CD4-positive, alpha-beta T cell (primary cell): ENCODE measurements around the gene HMCN1. TPM values are rescaled to one million over a fixed set of nuclear protein-coding genes. Genes with fewer than 3 reads are reported as not detected.
"Not testable (repeated sequence)": the region's sequence is repeated elsewhere in the genome, so short reads cannot be mapped to it uniquely, and the experiment has no call there.

Experiments used
- ATAC-seq: fragments of 200-7000 bp; cut with Tn5 transposase; one replicate; pipeline ENCODE4 v1.10.0; 2022; ENCODE audit warnings: mild to moderate bottlenecking; ENCODE audit not compliant: poor library complexity
- CTCF ChIA-PET: fragments of 350-600 bp; sonication (Branson Sonifier 250); formaldehyde crosslinking; loops from one replicate; lab custom pipeline; 2021; ENCODE audit warnings: antibody characterized with exemption, inconsistent platforms; lab: Charles Lee
- POLR2A ChIA-PET: fragments of 350-600 bp; sonication (Branson Sonifier 250); formaldehyde crosslinking; loops from one replicate; lab custom pipeline; 2021; ENCODE audit warnings: antibody characterized with exemption, inconsistent platforms; lab: Charles Lee
- DNase-seq, 14 experiments: peaks; one replicate each; pipeline ENCODE4 v3.0.0-alpha.2; 2013 to 2020; ENCODE audit warnings: mixed read lengths in 2 of 14
- H3K27ac ChIP-seq, 2 donors: one replicate each; pipeline versions ENCODE4 v1.5.1 to v1.7.0; 2013; ENCODE audit warnings: low read length in 2 of 2, low read depth in 1 of 2, mild to moderate bottlenecking in 1 of 2
- H3K27me3 ChIP-seq, 2 experiments: 1 replicate in 1 of 2; 2 replicates in 1 of 2; pipeline versions ENCODE4 v1.6.1 to v1.7.0; 2013; ENCODE audit warnings: low read length in 2 of 2, control low read depth in 1 of 2, mild to moderate bottlenecking in 1 of 2, moderate library complexity in 1 of 2; ENCODE audit not compliant: insufficient read depth in 2 of 2, control insufficient read depth in 1 of 2
- H3K36me3 ChIP-seq: one replicate; pipeline ENCODE4 v1.6.1; 2013; ENCODE audit warnings: low read length, control low read depth; ENCODE audit not compliant: insufficient read depth
- H3K4me1 ChIP-seq: one replicate; pipeline ENCODE4 v1.6.1; 2013; ENCODE audit warnings: low read length, control low read depth; ENCODE audit not compliant: insufficient read depth
- H3K4me3 ChIP-seq: one replicate; pipeline ENCODE4 v1.5.1; 2013; ENCODE audit warnings: mild to moderate bottlenecking, low read length, moderate library complexity
- H3K9me3 ChIP-seq, 2 experiments: 1 replicate in 1 of 2; 2 replicates in 1 of 2; pipeline versions ENCODE4 v1.6.1 to v1.7.0; 2013; ENCODE audit warnings: low read length in 2 of 2, mild to moderate bottlenecking in 2 of 2, control low read depth in 1 of 2, moderate library complexity in 1 of 2; ENCODE audit not compliant: control insufficient read depth in 1 of 2, insufficient read depth in 1 of 2
- H3K27ac Mint-ChIP-seq: one replicate; pipeline ENCODE4 v1.8.0; 2020; ENCODE audit warnings: mixed read lengths
- H3K27me3 Mint-ChIP-seq: one replicate; pipeline ENCODE4 v1.8.0; 2021; ENCODE audit warnings: mixed read lengths
- H3K36me3 Mint-ChIP-seq: one replicate; pipeline ENCODE4 v1.8.0; 2021; ENCODE audit warnings: low read depth, mixed read lengths
- H3K4me1 Mint-ChIP-seq: one replicate; pipeline ENCODE4 v1.8.0; 2021; ENCODE audit warnings: low read depth, mixed read lengths
- H3K4me3 Mint-ChIP-seq: one replicate; pipeline ENCODE4 v1.8.0; 2020; ENCODE audit warnings: mild to moderate bottlenecking, mixed read lengths
- H3K9me3 Mint-ChIP-seq: one replicate; pipeline ENCODE4 v1.8.0; 2020; ENCODE audit warnings: mixed read lengths
- intact Hi-C, 2 experiments: fragments of 100-400 bp; cut with DNase I in 1 of 2; cut with micrococcal nuclease in 1 of 2; formaldehyde crosslinking; loops; one replicate each; pipeline versions ENCODE4 v1.15.1 to v1.9.0; 2023 to 2025; cut with DNase I, micrococcal nuclease
- total RNA-seq, 174 experiments: library from RNA in 2 of 174; stranded (reverse) in 2 of 174; gene quantifications; one replicate each; pipeline ENCODE4 v1.2.3 and lab custom pipeline; 2021 to 2026
- TF ChIP-seq, protein P1 (sequence below): fragments of 200-600 bp; IDR thresholded peaks from one replicate; pipeline ENCODE4 v1.8.0; 2022; ENCODE audit warnings: antibody characterized with exemption, mild to moderate bottlenecking

HMCN1 gene
- total RNA-seq, 2 experiments from 2014 or later = 0.14 TPM

DNA sequence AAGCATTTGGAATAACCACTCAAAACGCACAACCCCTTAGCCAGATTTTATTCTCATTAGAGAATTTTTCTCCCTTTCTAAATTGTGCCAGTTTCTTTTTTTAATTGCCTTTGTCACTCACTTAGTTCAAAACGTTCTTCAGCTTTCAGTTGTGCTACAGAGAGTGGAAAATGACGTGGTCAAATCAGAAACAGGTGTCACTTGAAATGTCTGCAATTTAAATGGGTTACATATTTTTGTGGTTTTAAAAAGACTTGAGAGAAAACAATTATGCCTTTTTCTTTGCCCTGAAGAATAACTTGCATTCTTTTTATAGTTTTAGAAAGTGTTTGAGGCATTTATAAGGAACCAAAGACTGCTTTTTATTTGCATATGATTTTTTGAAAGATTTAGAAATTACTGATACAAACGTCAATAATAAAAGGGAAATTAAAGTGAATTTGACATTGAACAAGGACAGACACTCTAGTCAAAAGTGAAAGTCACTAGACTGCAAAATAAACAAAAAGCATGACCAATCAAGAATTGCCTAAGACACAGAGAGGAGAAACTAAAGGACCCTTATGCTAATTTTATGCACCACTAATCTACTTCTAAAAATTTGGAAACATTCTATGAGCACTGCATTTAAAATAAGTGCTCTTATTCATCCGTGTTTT lies 449.9 kb downstream of the HMCN1 start:
- ChIA-PET CTCF (interaction anchor here (0.6 kb wide), 1 partner anchor 323 kb away, joined by 3 read pairs; no protein-coding TSS in a partner anchor), POLR2A (no interaction called here)
- H3K9me3 Mint-ChIP-seq = no peaks in the 10 kb centered on the region
- H3K36me3 Mint-ChIP-seq = no peaks in the 10 kb centered on the region
- Histone ChIP-seq H3K27me3 (no peaks in the 10 kb centered on the region), H3K9me3 (no peaks in the 10 kb centered on the region), H3K4me1 (no peaks in the 10 kb centered on the region), H3K4me3 (no peak overlapping the region), H3K36me3 (no peaks in the 10 kb centered on the region), H3K27ac (no peak overlapping the region)
- no peak for DNase-seq
- H3K4me1 Mint-ChIP-seq = peaks cover 5% of the 10 kb centered on the region
- TF ChIP-seq, protein P1, sequence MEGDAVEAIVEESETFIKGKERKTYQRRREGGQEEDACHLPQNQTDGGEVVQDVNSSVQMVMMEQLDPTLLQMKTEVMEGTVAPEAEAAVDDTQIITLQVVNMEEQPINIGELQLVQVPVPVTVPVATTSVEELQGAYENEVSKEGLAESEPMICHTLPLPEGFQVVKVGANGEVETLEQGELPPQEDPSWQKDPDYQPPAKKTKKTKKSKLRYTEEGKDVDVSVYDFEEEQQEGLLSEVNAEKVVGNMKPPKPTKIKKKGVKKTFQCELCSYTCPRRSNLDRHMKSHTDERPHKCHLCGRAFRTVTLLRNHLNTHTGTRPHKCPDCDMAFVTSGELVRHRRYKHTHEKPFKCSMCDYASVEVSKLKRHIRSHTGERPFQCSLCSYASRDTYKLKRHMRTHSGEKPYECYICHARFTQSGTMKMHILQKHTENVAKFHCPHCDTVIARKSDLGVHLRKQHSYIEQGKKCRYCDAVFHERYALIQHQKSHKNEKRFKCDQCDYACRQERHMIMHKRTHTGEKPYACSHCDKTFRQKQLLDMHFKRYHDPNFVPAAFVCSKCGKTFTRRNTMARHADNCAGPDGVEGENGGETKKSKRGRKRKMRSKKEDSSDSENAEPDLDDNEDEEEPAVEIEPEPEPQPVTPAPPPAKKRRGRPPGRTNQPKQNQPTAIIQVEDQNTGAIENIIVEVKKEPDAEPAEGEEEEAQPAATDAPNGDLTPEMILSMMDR = no peak
- intact Hi-C loops = no loop called here
- H3K27me3 Mint-ChIP-seq = peaks cover 34% of the 10 kb centered on the region
- no peak for ATAC-seq
- H3K27ac Mint-ChIP-seq = no peak overlapping the region
- no peak overlapping the region for H3K4me3 Mint-ChIP-seq

DNA sequence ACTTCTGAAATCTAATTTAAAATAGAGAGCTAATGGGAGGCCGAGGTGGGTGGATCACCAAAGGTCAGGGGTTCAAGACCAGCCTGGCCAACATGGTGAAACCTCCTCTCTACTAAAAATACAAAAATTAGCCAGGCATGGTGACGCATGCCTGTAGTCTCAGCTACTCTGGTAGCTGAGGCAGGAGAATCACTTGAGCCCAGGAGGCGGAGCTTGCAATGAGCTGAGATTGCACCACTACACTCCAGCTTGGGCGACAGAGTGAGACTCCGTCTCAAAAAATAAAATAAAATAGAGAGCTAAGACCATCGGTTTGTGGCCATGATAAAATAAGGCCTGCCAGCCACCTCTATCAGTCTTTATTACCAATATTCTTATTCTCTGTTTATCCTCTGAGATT lies 452.1 kb downstream of the HMCN1 start:
- H3K4me1 Mint-ChIP-seq, POLR2A ChIA-PET, H3K4me1 ChIP-seq, intact Hi-C loops, H3K27me3 ChIP-seq, H3K36me3 ChIP-seq, H3K4me3 Mint-ChIP-seq, CTCF ChIA-PET, H3K36me3 Mint-ChIP-seq, DNase-seq, ATAC-seq, H3K9me3 Mint-ChIP-seq, H3K27ac ChIP-seq, H3K9me3 ChIP-seq, H3K4me3 ChIP-seq, H3K27ac Mint-ChIP-seq: not testable (repeated sequence)
- peaks cover 28% of the 10 kb centered on the region for H3K27me3 Mint-ChIP-seq

DNA sequence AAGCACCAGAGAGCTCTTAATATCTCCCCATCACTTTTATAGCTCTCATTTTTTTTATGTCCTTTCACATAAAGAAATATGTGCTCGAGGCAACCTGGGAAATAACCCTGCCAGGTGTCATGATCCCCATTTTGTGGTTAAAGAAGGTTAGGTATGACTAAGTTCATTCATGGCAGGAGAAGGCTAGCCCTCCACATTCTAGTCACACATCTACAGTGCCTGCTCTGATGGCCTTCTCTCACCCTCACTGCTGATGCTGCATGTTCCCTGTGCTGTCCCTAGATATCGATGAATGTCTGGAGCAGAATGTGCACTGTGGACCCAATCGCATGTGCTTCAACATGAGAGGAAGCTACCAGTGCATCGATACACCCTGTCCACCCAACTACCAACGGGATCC lies 453.4 kb downstream of the HMCN1 start:
- Histone ChIP-seq H3K9me3 (no peaks in the 10 kb centered on the region), H3K36me3 (no peaks in the 10 kb centered on the region), H3K27ac (no peak overlapping the region), H3K4me3 (no peak overlapping the region), H3K27me3 (no peaks in the 10 kb centered on the region), H3K4me1 (no peaks in the 10 kb centered on the region)
- ChIA-PET POLR2A (no interaction called here), CTCF (no interaction called here)
- ATAC-seq = no peak
- DNase-seq = no peak
- Mint-ChIP-seq H3K27me3 (peaks cover 39% of the 10 kb centered on the region), H3K36me3 (no peaks in the 10 kb centered on the region), H3K4me3 (no peak overlapping the region), H3K9me3 (no peaks in the 10 kb centered on the region), H3K4me1 (peaks cover 5% of the 10 kb centered on the region), H3K27ac (no peak overlapping the region)
- TF ChIP-seq, protein P1 = no peak
- intact Hi-C loops = no loop called here

DNA sequence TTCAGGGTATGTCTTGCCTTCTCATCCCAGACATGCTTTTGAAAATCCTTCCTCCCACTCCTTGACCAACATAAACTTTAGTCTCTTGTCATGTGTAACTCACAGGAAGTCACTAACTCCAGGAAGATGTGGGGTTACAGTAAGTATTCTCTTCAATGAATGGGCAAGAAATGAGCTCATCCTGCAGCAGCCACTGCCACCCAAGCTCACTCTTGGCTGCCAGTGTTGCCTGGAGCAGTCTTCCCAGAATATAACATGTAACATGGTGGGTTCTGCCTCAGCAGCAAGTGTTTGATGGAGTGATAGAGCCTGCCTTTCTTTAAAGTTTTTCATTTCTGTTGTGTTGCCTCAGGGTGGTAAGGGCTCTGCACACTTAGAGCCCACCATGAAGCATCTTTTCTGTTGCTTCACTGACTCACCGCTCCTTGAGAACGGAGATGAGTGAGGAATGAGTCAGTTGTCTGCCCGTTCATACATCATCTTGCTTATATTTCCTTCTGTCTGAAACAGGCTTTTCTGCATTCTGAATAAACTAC lies 453.9 kb downstream of the HMCN1 start:
- H3K36me3 Mint-ChIP-seq = no peaks in the 10 kb centered on the region
- Histone ChIP-seq H3K27me3 (no peaks in the 10 kb centered on the region), H3K9me3 (no peaks in the 10 kb centered on the region), H3K4me3 (no peak overlapping the region), H3K4me1 (no peaks in the 10 kb centered on the region), H3K27ac (no peak overlapping the region), H3K36me3 (no peaks in the 10 kb centered on the region)
- ChIA-PET POLR2A (no interaction called here), CTCF (no interaction called here)
- no peak for DNase-seq
- peaks cover 5% of the 10 kb centered on the region for H3K4me1 Mint-ChIP-seq
- no peak overlapping the region for H3K4me3 Mint-ChIP-seq
- H3K27me3 Mint-ChIP-seq = peaks cover 36% of the 10 kb centered on the region
- TF ChIP-seq, protein P1 = no peak
- H3K9me3 Mint-ChIP-seq = no peaks in the 10 kb centered on the region
- no peak overlapping the region for H3K27ac Mint-ChIP-seq
- ATAC-seq = no peak
- intact Hi-C loops = no loop called here
